ENCODE data around the gene SYTL5.

SYTL5 gene

GRCh38 chrX:38089173-38089982 is 83.0 kb downstream of the SYTL5 start:
- no peak for DNase-seq (ENCODE audit: low spot score)

GRCh38 chrX:38095971-38096529 is 89.7 kb downstream of the SYTL5 start:
- DNase-seq (ENCODE audit: low spot score), result no peak

DNA sequence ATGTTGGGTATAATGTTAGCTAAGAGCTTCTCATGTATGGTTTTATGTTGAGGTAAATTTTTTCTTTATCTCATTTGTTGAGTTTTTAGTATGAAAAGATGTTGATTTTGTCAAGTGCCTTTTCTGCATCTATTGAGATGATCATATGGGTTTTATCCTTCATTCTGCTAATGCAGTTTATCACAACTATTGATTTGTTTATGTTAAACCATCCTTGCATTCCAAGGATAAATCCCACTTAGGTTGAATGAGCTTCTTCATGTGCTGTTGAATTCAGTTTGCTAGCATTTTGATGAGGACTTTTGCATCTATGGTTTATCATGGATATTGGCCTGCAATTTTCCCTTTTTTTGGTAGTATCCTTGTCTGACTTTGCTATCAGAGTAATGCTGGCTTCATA is 93.3 kb downstream of the SYTL5 start:
- no peak for DNase-seq (ENCODE audit: low spot score)

DNA sequence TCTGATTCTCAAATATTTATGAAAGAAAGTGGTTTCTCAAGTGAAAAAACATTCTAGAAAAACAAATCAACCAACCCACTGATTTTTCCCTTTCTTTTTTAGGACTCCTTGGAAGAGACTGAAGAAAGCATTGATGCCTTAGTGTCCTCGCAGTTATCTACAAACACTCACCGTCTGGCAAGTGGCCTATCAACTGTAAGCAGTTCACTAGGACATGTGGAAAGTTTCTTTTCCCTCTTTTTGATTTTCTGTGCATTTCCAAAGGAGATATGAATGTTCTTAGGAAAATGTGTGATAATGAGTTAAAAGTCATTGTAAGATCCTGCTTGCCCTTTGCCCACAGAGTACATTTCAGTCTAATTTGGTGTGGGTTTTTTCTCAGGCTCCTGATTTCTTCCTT is 95.9 kb downstream of the SYTL5 start:
- DNase-seq (ENCODE audit: low spot score), result no peak

- DNase-seq (ENCODE audit: low spot score), result no peak
Observed at GRCh38 chrX:38102875-38103274, 96.5 kb downstream of the SYTL5 start.

DNA sequence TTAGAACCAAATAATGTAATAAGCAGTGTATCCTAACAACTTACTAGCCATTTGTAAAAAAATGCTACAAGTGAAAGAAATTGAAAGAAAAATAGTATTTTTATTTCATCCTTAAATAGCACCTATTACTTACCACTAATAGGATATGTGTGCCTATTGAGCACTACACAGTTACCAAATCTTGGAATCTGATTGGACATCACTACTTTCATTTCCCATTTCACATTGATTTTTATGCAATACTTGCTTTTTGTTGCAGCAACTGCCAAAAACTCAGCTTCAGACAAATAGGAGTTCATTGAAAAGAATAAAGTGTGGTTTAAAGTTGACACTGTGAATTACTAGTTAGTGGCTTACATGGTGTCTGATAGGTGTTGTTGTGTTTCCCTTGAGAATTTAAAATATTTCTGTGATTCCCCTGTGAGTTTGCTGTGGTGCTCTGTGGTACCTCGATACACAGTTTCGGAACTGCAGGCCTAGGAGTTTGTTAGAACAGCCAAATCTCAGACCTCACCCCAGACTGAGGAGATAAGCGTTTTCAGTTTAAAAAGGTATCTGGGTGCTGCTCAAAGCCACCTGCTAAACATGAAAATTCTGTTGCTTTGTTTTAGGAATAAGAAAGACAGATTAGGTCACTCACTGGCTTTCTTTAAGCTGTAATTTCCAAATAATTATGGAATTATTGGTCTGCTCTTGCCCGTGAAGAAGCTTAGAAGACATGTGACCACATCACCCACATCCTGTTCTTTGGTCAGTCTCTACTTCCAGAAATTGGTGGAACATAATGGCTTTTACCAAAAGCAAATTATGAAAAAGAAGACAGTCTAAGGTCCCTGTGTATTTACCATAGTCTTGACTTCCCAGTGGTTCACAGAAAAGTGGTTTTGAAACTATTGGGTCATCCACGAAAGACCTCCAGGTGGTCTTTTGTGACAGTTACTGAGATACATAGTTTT is 97.8 kb downstream of the SYTL5 start:
- no peak for DNase-seq (ENCODE audit: low spot score)

DNA sequence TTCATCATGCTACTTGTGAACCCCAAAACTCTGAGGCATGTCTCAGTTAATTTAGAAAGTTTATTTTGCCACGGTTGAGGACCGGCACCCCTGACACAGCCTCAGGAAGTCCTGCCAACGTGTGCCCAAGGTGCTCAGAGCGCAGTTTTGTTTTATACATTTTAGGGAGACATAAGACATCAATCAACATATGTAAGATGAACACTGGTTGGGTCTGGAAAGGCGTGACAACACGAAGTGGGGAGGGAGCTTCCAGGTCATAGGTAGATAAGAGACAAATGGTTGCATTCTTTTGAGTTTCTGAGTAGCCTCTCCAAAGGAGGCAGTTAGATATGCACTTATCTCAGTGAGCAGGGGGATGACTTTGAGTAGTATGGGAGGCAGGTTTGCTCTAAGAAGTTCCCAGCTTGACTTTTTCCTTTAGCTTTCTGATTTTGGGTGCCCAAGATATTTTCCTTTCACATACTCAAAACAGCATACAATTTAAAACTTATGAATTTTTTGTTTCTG is 98.9 kb downstream of the SYTL5 start:
- no peak for DNase-seq (ENCODE audit: low spot score)

DNA sequence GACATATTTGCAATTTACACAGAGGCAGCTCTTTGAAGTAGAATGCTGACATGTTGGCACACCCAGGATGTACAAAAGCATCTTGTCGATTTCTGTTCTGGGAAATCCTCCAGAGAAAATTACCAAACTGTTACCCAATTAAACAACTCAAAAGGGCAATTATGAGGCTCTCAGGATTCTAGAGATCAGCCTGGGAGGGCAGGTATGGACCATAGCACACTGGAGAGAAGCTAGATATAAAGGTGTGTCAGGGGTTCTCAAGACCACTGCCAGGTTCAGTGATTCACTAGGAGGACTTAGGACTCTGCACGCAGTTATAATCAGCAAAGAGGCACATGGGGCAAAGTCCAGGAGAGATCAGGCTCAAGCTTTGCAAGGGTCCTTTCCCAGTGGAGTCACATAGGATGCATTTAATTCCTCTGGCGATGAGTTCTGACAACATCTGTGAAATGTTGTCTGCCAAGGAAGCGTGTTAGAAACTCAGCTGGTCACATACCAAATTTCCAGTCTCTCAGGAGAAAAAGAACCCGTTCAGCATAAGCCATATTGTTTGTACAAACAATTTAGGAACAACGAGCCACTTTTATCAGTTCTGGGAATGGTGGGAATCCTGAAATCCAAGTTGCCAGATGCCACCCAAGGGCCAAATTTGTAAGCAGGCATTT is 100.8 kb downstream of the SYTL5 start:
- DNase-seq (ENCODE audit: low spot score), result no peak

GRCh38 chrX:38108364-38108763 is 102.0 kb downstream of the SYTL5 start:
- no peak for DNase-seq (ENCODE audit: low spot score)

- DNase-seq (ENCODE audit: low spot score), result no peak
Observed at GRCh38 chrX:38109042-38109898, 102.9 kb downstream of the SYTL5 start.

DNA sequence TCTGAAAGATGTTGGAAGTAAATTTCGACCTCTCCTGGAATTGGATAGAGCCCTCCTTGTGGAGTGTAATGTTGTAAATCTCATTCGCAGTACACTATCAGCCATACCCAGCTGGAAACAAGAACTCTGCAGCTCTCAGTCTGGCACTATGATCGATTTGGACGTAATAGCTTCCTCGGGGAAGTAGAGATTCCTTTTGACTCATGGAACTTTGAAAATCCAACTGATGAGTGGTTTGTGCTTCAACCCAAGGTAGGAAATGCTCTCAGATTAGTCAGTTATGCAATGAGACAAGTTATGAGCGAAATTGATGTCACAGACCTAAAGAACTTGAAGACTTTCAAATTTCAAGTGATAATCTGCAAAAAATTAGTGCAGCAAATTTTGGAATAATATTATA is 103.9 kb downstream of the SYTL5 start:
- no peak for DNase-seq (ENCODE audit: low spot score)

DNA sequence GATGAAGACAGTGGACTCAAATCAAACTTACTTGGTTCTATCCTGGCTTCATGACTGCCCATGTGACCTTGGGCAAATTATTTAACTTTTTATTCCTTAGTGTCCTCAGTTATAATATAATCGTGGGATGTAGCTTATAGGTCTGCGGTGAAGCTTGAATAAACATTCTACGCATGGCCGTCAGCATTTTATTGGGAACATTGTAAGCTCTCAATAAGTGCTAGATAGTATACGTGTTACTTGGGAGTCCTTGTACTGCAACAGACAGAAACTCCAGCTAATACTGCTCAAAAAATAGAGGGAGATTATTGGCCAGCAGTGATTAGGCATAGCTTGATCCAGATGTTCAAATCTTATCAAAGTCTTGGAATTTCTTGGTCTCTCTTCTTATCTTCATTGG is 104.8 kb downstream of the SYTL5 start:
- no peak for DNase-seq (ENCODE audit: low spot score)

DNA sequence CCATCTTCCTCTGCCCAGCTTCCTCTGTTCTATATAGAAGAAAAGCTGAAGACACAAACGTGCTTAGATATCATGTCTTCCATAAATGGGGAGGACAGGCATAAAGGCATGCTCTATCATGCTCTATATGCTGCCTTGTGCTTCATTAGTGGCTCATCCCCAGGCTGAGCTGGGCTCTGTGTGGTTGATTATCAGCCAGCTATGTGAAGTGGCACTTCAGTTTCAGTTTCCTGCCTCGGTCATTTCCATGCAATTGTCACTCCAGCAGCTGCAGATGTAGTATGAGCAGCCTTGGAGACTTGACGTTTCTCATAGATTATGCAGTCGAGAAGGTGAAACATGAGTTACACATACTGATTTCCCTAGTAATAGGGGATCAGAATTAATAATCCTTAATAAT is 106.2 kb downstream of the SYTL5 start:
- no peak for DNase-seq (ENCODE audit: low spot score)

DNA sequence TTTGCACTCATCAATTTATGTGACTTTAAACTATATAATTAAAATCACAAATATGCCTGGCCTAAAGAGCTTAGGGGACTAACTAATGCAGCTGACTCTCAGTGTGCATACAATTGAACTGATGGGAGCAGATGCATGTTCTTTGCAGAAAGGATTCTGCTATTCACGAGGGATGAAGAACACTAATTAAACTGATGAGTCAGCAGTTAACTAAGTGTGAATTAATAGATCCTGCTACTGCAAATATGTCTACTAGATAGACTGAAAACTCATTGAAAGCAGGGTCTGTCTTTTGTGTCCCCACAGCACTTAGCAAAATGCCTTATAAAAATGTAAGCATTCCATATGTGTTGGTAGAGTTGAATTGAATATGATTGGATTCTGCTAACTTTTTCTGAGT is 110.4 kb downstream of the SYTL5 start:
- no peak for DNase-seq (ENCODE audit: low spot score)

DNA sequence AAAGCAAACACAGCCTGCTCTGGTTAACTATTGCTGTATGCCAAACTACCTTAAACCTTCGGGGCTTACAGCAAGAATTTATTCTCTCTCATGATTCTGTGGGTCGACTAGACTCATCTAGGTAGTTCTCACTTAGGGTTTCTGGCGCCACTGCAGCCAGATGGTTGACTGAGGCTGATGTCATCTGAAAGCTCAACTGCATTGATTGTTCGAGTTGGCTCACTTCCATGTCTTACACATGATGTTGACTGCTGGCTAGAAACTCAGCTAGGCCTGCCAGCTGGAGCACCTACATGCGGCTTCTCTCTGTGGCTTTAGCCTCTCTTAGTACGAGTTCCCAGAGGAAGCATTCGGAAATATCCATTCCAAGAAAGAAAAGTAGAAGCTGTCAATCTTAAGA is 111.1 kb downstream of the SYTL5 start:
- DNase-seq (ENCODE audit: low spot score), result no peak

DNA sequence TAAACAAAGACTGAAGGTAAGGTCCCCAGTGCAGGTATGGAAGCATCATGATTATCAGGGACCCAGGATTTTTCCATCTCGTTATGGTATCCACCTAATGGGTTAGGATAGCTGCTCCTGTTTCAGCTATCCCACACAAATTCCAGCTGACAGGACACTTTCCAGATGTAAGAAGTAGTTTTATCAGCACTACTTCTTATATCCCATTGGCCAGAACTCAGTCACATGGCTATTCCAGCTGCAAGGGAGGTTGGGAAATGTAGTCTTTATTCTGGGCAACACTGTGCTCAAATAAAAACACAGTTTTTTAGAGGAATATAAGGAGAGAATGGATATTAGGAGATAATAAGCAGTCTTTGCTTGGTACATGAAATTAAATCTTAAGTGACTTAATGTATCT is 117.6 kb downstream of the SYTL5 start:
- no peak for DNase-seq (ENCODE audit: low spot score)

GRCh38 chrX:38126179-38126578 is 119.8 kb downstream of the SYTL5 start:
- DNase-seq (ENCODE audit: low spot score), result no peak

DNA sequence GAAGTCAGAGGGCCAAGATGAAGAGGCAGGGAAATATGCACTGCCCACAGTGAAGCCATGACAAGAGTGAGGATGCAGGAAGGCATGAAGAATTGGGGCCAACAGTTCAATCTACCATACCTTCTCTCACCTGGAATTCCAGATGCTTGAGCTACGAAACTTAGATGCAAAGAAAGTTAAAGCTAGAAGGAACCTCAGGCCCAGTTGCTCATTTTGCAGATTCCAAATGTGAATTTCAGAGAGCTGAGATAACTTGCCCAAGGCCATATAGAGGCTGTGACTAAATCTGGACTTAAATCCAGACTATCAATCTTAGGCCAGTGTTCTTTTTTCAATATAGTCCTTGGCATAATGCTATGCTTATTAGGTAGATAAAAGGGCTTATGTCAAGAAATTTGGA is 121.6 kb downstream of the SYTL5 start:
- DNase-seq (ENCODE audit: low spot score), result no peak

GRCh38 chrX:38129366-38129765 is 123.0 kb downstream of the SYTL5 start:
- no peak for DNase-seq (ENCODE audit: low spot score)

- DNase-seq (ENCODE audit: low spot score), result no peak
Observed at GRCh38 chrX:38138157-38138891, 132.0 kb downstream of the SYTL5 start.

Data from iPS-NIHi11 (cell line).